K562 (cell line): ENCODE results near the gene EPHB1. TPM values are rescaled to one million over a fixed set of nuclear protein-coding genes. Genes with fewer than 3 reads are reported as not detected.

Experiments used
- ATAC-seq: fragments of 200-7000 bp; cut with Tn5 transposase; 3 replicates; pipeline ENCODE4 v1.9.1; 2020; ENCODE audit warnings: moderate library complexity
- BruUV-seq: library from RNA; stranded (reverse); fragments of 400-500 nt; replicated peaks from 2 replicates; lab custom pipeline; 2021; lab: Mats Ljungman, UMichigan
- CTCF ChIA-PET: fragments of 300-600 bp; formaldehyde crosslinking; extraction: SDS; loops from one replicate; lab custom pipeline; 2021; ENCODE audit warnings: low intra/inter-chr PET ratio; lab: Yijun Ruan, JAX
- POLR2A ChIA-PET: fragments of 300-600, 350-650 bp; sonication (Branson Sonifier 250); formaldehyde crosslinking; extraction: SDS; loops from one replicate; lab custom pipeline; 2021; ENCODE audit warnings: antibody characterized with exemption, inconsistent platforms; lab: Yijun Ruan, JAX
- DNase-seq, 4 experiments: peaks; one replicate each; pipeline versions ENCODE4 v3.0.0 to v3.0.0-alpha.2; 2011 to 2018; ENCODE audit warnings: low spot score in 3 of 4, mixed read lengths in 3 of 4; ENCODE audit errors: extremely low read depth in 1 of 4
- FAIRE-seq: peaks from 2 replicates; lab custom pipeline; 2011; peaks lifted over from hg19 to GRCh38; lab: Jason Lieb, UNC
- H2AFZ ChIP-seq: 2 replicates; pipeline ENCODE4 v1.6.0; 2011; ENCODE audit warnings: low read depth, low read length, control low read depth, inconsistent platforms
- H3K27ac ChIP-seq: fragments of 200-600 bp; 3 replicates; pipeline ENCODE4 v1.8.0; 2011; ENCODE audit warnings: low read depth, mild to moderate bottlenecking, control low read depth, inconsistent platforms, low read length, moderate library complexity, mixed read lengths; ENCODE audit errors: extremely low read depth
- H3K27me3 ChIP-seq, 2 experiments: fragments of 300-600 bp in 1 of 2; 2 replicates in 1 of 2; 3 replicates in 1 of 2; pipeline versions ENCODE4 v1.6.0 to v1.8.0; 2011; ENCODE audit warnings: inconsistent platforms in 2 of 2, low read length in 2 of 2, mild to moderate bottlenecking in 1 of 2, mixed read lengths in 1 of 2, moderate library complexity in 1 of 2; ENCODE audit not compliant: control insufficient read depth in 2 of 2, insufficient read depth in 2 of 2
- H3K36me3 ChIP-seq: fragments of 300-600 bp; 3 replicates; pipeline ENCODE4 v1.8.0; 2011; ENCODE audit warnings: mild to moderate bottlenecking, low read length, inconsistent platforms; ENCODE audit not compliant: control insufficient read depth, insufficient read depth
- H3K4me1 ChIP-seq, 2 experiments: fragments of 200-600 bp in 1 of 2; replicated peaks in 1 of 2; 2 replicates in 1 of 2; 3 replicates in 1 of 2; pipeline versions ENCODE4 v1.5.1 to v1.8.0; 2011; ENCODE audit warnings: inconsistent platforms in 2 of 2, low read length in 2 of 2, mild to moderate bottlenecking in 1 of 2, mixed read lengths in 1 of 2, moderate library complexity in 1 of 2; ENCODE audit not compliant: control insufficient read depth in 2 of 2, insufficient read depth in 2 of 2
- H3K4me2 ChIP-seq: 2 replicates; pipeline ENCODE4 v1.6.1; 2011; ENCODE audit warnings: low read length, control low read depth, inconsistent platforms, mixed read lengths; ENCODE audit not compliant: insufficient read depth
- H3K4me3 ChIP-seq: fragments of 200-600 bp; sonication (generic), shearing (Covaris generic); 2 replicates; pipeline ENCODE4 v1.5.1; 2016; ENCODE audit warnings: control low read depth, inconsistent platforms
- H3K79me2 ChIP-seq: fragments of 200-600 bp; 3 replicates; pipeline ENCODE4 v1.8.0; 2011; ENCODE audit warnings: low read length, inconsistent platforms; ENCODE audit not compliant: control insufficient read depth, insufficient read depth
- H3K9ac ChIP-seq, 2 experiments: 2 replicates each; pipeline versions ENCODE4 v1.6.0 to v1.6.1; 2011; ENCODE audit warnings: low read depth in 2 of 2, low read length in 2 of 2, control low read depth in 1 of 2, inconsistent platforms in 1 of 2, mild to moderate bottlenecking in 1 of 2, mixed read lengths in 1 of 2; ENCODE audit not compliant: insufficient read depth in 1 of 2
- H3K9me1 ChIP-seq: one replicate; pipeline ENCODE4 v1.6.0; 2011; ENCODE audit warnings: inconsistent platforms, mild to moderate bottlenecking, low read length, moderate library complexity; ENCODE audit not compliant: control insufficient read depth, insufficient read depth
- H3K9me3 ChIP-seq: replicated peaks from 2 replicates; pipeline ENCODE4 v1.5.1; 2011; ENCODE audit warnings: low read depth, low read length, inconsistent platforms; ENCODE audit not compliant: control insufficient read depth, insufficient read depth
- H4K20me1 ChIP-seq: replicated peaks from 2 replicates; pipeline ENCODE4 v1.6.1; 2011; ENCODE audit warnings: low read length, inconsistent platforms, mixed read lengths; ENCODE audit not compliant: control insufficient read depth, insufficient read depth
- CUX1 ChIP-seq: fragments of 200-800 bp; sonication (Bioruptor generic); IDR thresholded peaks from 2 replicates; pipeline ENCODE4 v1.6.1; 2016; ENCODE audit warnings: missing genetic modification characterization, missing compliant biosample characterization
- IRF2 ChIP-seq: sonication (generic); formaldehyde crosslinking; IDR thresholded peaks from 2 replicates; pipeline ENCODE4 v1.8.1; 2022; ENCODE audit warnings: mild to moderate bottlenecking, missing genetic modification reagents
- NUFIP1 ChIP-seq: fragments of 450-650 bp; IDR thresholded peaks from 2 replicates; pipeline ENCODE4 v1.6.1; 2018; ENCODE audit not compliant: partially characterized antibody
- ZFP1 ChIP-seq: fragments of 450-650 bp; formaldehyde crosslinking; IDR thresholded peaks from 2 replicates; pipeline ENCODE4 v1.4.0; 2020; ENCODE audit warnings: mild to moderate bottlenecking, mixed read lengths
- ZNF263 ChIP-seq: sonication (generic); formaldehyde crosslinking; IDR thresholded peaks from 2 replicates; pipeline ENCODE4 v1.8.0; 2022; ENCODE audit warnings: mild to moderate bottlenecking, missing genetic modification reagents, borderline replicate concordance
- ZNF436 ChIP-seq: fragments of 250-450, 450-650 bp; sonication (Bioruptor Pico); formaldehyde crosslinking; IDR thresholded peaks from 2 replicates; pipeline ENCODE4 v1.7.0; 2020; ENCODE audit warnings: mild to moderate bottlenecking
- ZNF444 ChIP-seq: fragments of 250-450 bp; sonication (Bioruptor Pico); IDR thresholded peaks from 2 replicates; pipeline ENCODE4 v1.4.0; 2020; ENCODE audit warnings: mild to moderate bottlenecking, moderate library complexity
- whole genome bisulfite sequencing: fragments of 100-300 bp; shearing (Covaris generic); methylation state at CpG from one replicate; pipeline ENCODE4 v1.1.6; 2016; ENCODE audit warnings: low coverage, mixed read lengths; ENCODE audit not compliant: insufficient coverage; ENCODE audit errors: missing lambda C conversion rate; 5-methylcytosine and 5-hydroxymethylcytosine counted together
- in situ Hi-C: fragments of 300-500 bp; cut with MboI; formaldehyde crosslinking; loops from 4 replicates; pipeline ENCODE4 v1.15.0; 2018; ENCODE audit warnings: inconsistent platforms, mixed read lengths
- intact Hi-C: fragments of 100-400 bp; cut with micrococcal nuclease; formaldehyde crosslinking; loops from 2 replicates; pipeline ENCODE4 v1.14.2; 2022
- polyA plus RNA-seq, 8 experiments: library from polyadenylated mRNA; depleted of rRNA in 4 of 8; stranded (reverse) in 5 of 8; unstranded in 3 of 8; fragments of >200 nt; fragmentation: Nextera tagmentation in 2 of 8; fragmentation: Illumina TruSeq in 1 of 8; extraction: Ambion mirVana in 2 of 8; extraction: Trizol in 1 of 8; gene quantifications; 2 replicates each; pipeline versions ENCODE4 v1.2.1 to v1.2.3, GENCODE V29; 2011 to 2014; ENCODE audit warnings: inconsistent platforms in 1 of 8, missing spikeins in 1 of 8
- total RNA-seq, 7 experiments: library from RNA; depleted of rRNA in 6 of 7; stranded (reverse); fragments of >200 nt in 6 of 7; fragmentation: Illumina TruSeq in 2 of 7; extraction: Trizol in 2 of 7; gene quantifications; 2 replicates each; pipeline versions ENCODE4 v1.2.1 to v1.2.3, GENCODE V29; 2011 to 2021; ENCODE audit warnings: low replicate concordance in 1 of 7
- TF ChIP-seq, protein P1 (sequence below): fragments of 250-450 bp; sonication (Bioruptor Pico); IDR thresholded peaks from 2 replicates; pipeline ENCODE4 v1.8.0; 2021; ENCODE audit warnings: borderline replicate concordance, mild to moderate bottlenecking, moderate library complexity; ENCODE audit not compliant: poor library complexity, severe bottlenecking
- TF ChIP-seq, protein P2 (sequence below): sonication (generic); formaldehyde crosslinking; IDR thresholded peaks from 2 replicates; pipeline ENCODE4 v1.9.0; 2022; ENCODE audit warnings: mild to moderate bottlenecking, missing genetic modification reagents

EPHB1 gene
- total and polyA plus RNA-seq, 9 of the 15 experiments (the other 6 are each of a cell fraction or from before 2014, with no cell fraction given) = 0.29 TPM; not detected in 8

GRCh38 chr3:135199137-135199536, 404.1 kb downstream of the EPHB1 start (continued):
- TF ChIP-seq CUX1 (CRISPR knock-in tag) = no peak
- TF ChIP-seq IRF2 = no peak
- TF ChIP-seq, all 486 proteins: peak for 0

DNA sequence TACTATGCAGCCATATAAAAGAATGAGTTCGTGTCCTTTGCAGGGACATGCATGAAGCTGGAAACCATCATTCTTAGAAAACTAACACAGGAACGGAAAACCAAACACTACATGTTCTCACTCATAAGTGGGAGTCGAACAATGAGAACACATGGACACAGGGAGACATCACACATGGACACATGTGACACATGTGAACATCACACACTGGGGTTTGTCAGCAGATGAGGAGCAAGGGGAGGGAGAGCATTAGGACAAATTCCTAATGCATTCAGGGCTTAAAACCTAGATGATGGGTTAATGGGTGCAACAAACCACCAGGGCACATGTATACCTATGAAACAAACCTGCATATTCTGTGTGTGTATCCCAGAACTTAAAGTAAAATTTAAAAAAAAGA, 408.0 kb downstream of the EPHB1 start:
- no peaks in the 10 kb centered on the region for H3K4me1 ChIP-seq
- H3K27me3 ChIP-seq = no peaks in the 10 kb centered on the region
- FAIRE-seq = no peak
- H3K4me3 ChIP-seq = no peak overlapping the region
- no peaks in the 10 kb centered on the region for H4K20me1 ChIP-seq
- WGBS = 6% methylated on average over 3 of the region's 3 CpGs
- no TSS peak for BruUV-seq
- H3K36me3 ChIP-seq = no peaks in the 10 kb centered on the region
- H2AFZ ChIP-seq = no peak overlapping the region
- DNase-seq = no peak
- CTCF ChIA-PET = no interaction called here
- ATAC-seq = no peak
- H3K4me2 ChIP-seq = no peak overlapping the region
- POLR2A ChIA-PET = no interaction called here
- intact Hi-C loops = no loop called here
- no peaks in the 10 kb centered on the region for H3K79me2 ChIP-seq
- no peak overlapping the region for H3K27ac ChIP-seq
- no peak overlapping the region for H3K9ac ChIP-seq
- in situ Hi-C loops = no loop called here
- no peaks in the 10 kb centered on the region for H3K9me1 ChIP-seq
- no peaks in the 10 kb centered on the region for H3K9me3 ChIP-seq
- TF ChIP-seq ZNF436 (no peak), NUFIP1 (no peak), ZFP1 (CRISPR knock-in tag) (no peak), ZNF263 (CRISPR knock-in tag) (no peak), ZNF444 (CRISPR knock-in tag) (no peak)
- TF ChIP-seq, protein P1, sequence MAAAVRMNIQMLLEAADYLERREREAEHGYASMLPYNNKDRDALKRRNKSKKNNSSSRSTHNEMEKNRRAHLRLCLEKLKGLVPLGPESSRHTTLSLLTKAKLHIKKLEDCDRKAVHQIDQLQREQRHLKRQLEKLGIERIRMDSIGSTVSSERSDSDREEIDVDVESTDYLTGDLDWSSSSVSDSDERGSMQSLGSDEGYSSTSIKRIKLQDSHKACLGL (CRISPR knock-in tag) = no peak
- TF ChIP-seq, protein P2, sequence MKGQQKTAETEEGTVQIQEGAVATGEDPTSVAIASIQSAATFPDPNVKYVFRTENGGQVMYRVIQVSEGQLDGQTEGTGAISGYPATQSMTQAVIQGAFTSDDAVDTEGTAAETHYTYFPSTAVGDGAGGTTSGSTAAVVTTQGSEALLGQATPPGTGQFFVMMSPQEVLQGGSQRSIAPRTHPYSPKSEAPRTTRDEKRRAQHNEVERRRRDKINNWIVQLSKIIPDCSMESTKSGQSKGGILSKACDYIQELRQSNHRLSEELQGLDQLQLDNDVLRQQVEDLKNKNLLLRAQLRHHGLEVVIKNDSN (CRISPR knock-in tag) = no peak
